Lower lobe of right lung (tissue), 2 donors: Measurements from ENCODE around the gene VWA7. TPM values are rescaled to one million over a fixed set of nuclear protein-coding genes. Genes with fewer than 3 reads are reported as not detected.

ENCODE experiments used
- ATAC-seq, 2 donors: fragments of 200-7000 bp; cut with Tn5 transposase; one replicate each; pipeline ENCODE4 v1.9.1; 2020 to 2022; ENCODE audit warnings: mild to moderate bottlenecking in 2 of 2, moderate library complexity in 2 of 2
- DNase-seq: peaks from one replicate; pipeline ENCODE4 v3.0.0-alpha.2; 2020
- H3K27ac ChIP-seq: fragments of 200-600 bp; one replicate; pipeline ENCODE4 v1.8.0; 2022
- H3K27me3 ChIP-seq: fragments of 200-600 bp; one replicate; pipeline ENCODE4 v1.8.0; 2022; ENCODE audit warnings: low read depth
- H3K36me3 ChIP-seq: fragments of 200-600 bp; one replicate; pipeline ENCODE4 v1.8.0; 2022; ENCODE audit warnings: mild to moderate bottlenecking
- H3K4me1 ChIP-seq: fragments of 200-600 bp; one replicate; pipeline ENCODE4 v1.8.0; 2022
- H3K4me3 ChIP-seq: fragments of 200-600 bp; one replicate; pipeline ENCODE4 v1.8.0; 2022; ENCODE audit warnings: mild to moderate bottlenecking
- H3K9me3 ChIP-seq: fragments of 200-600 bp; one replicate; pipeline ENCODE4 v1.8.0; 2022
- CTCF ChIP-seq: fragments of 200-600 bp; IDR thresholded peaks from one replicate; pipeline ENCODE4 v1.8.0; 2022; ENCODE audit warnings: antibody characterized with exemption, mild to moderate bottlenecking
- intact Hi-C: fragments of 100-400 bp; cut with DNase I; formaldehyde crosslinking; loops from one replicate; pipeline ENCODE4 v1.11.0; 2022
- total RNA-seq: library from RNA; stranded (reverse); fragmentation: NEBNext Ultra II Directional; extraction: Animal tissue kit (Norgen Biotek cat#: 25700); gene quantifications from one replicate; pipeline ENCODE4 v1.2.1, GENCODE V29; 2021
- donor health status: DM: no; HTN: yes; CAD: no; lungs with severe emphysema.

VWA7 gene
- total RNA-seq, 1 donor from 2014 or later = 4.2 TPM

- no peak overlapping the region for H3K27ac ChIP-seq
- peaks cover 9% of the 10 kb centered on the region for H3K4me1 ChIP-seq
- DNase-seq = peak; percentile 29
- H3K36me3 ChIP-seq = peaks cover 29% of the 10 kb centered on the region
- intact Hi-C loops = no loop called here
- no peak overlapping the region for H3K4me3 ChIP-seq
- no peak for TF ChIP-seq CTCF
- ATAC-seq = no peak
- H3K27me3 ChIP-seq = no peaks in the 10 kb centered on the region
- no peaks in the 10 kb centered on the region for H3K9me3 ChIP-seq
These were observed 22.7 kb upstream of the VWA7 start for GRCh38 chr6:31799781-31800180.

- H3K27ac ChIP-seq = no peak overlapping the region
- peak; percentile 28 for DNase-seq
- TF ChIP-seq CTCF = no peak
- no peak overlapping the region for H3K4me3 ChIP-seq
- H3K27me3 ChIP-seq = no peaks in the 10 kb centered on the region
- no peak for ATAC-seq
- H3K9me3 ChIP-seq = no peaks in the 10 kb centered on the region
- intact Hi-C loops = no loop called here
- H3K36me3 ChIP-seq = peaks cover 22% of the 10 kb centered on the region
- peaks cover 23% of the 10 kb centered on the region for H3K4me1 ChIP-seq
These were observed 20.5 kb upstream of the VWA7 start for GRCh38 chr6:31797588-31797987.

- no peak overlapping the region for H3K4me3 ChIP-seq
- no peak for TF ChIP-seq CTCF
- H3K4me1 ChIP-seq = peaks cover 23% of the 10 kb centered on the region
- no peaks in the 10 kb centered on the region for H3K9me3 ChIP-seq
- H3K36me3 ChIP-seq = peaks cover 22% of the 10 kb centered on the region
- DNase-seq (no peak), ATAC-seq (no peak)
- intact Hi-C loops = no loop called here
- H3K27me3 ChIP-seq = no peaks in the 10 kb centered on the region
- H3K27ac ChIP-seq = peak overlapping the region; percentile 98
These were observed 19.9 kb upstream of the VWA7 start for GRCh38 chr6:31796993-31797385.

GRCh38 chr6:31795616-31796298 lies 18.6 kb upstream of the VWA7 start, which contains the start of gene VARS1:
Gene VARS1, minus strand, starts transcription at chr6:31795752. Its CDS starts 535 bp downstream, at chr6:31795217.
- Histone ChIP-seq H3K9me3 (no peaks in the 10 kb centered on the region), H3K27ac (peak within 1 kb of the TSS; percentile 98), H3K4me3 (peak within 1 kb of the TSS; percentile 94), H3K36me3 (peaks cover 25% of the 10 kb centered on the region), H3K4me1 (peaks cover 29% of the 10 kb centered on the region), H3K27me3 (no peaks in the 10 kb centered on the region)
- peak; percentile 83 for TF ChIP-seq CTCF
- DNase-seq = peak; percentile 97
- intact Hi-C loops = no loop called here
- peak; percentile 97 to 98 for ATAC-seq

GRCh38 chr6:31794866-31795615 lies 17.9 kb upstream of the VWA7 start:
- ATAC-seq (peak; percentile 3 to 49), DNase-seq (no peak)
- intact Hi-C loops = no loop called here

More at GRCh38 chr6:31794866-31795615, 17.9 kb upstream of the VWA7 start:
- no peak for TF ChIP-seq CTCF
- Histone ChIP-seq H3K27me3 (no peaks in the 10 kb centered on the region), H3K4me3 (peak overlapping the region; percentile 94), H3K27ac (peak overlapping the region; percentile 98), H3K36me3 (peaks cover 32% of the 10 kb centered on the region), H3K9me3 (no peaks in the 10 kb centered on the region), H3K4me1 (peaks cover 30% of the 10 kb centered on the region)
